H1 (cell line): ENCODE results near the gene FMO5. TPM values are rescaled to one million over a fixed set of nuclear protein-coding genes. Genes with fewer than 3 reads are reported as not detected.

Source experiments
- MAFK ChIP-seq: IDR thresholded peaks from 2 replicates; pipeline ENCODE4 v1.6.1; 2012; ENCODE audit warnings: low read depth, mild to moderate bottlenecking, improper control_type of control experiment, low read length
- polyA plus RNA-seq, 7 experiments: library from polyadenylated mRNA; depleted of rRNA in 3 of 7; stranded (reverse) in 5 of 7; unstranded in 2 of 7; fragments of >200 nt in 5 of 7; fragments of 200-250 nt in 2 of 7; gene quantifications; 1 replicate in 5 of 7; 2 replicates in 1 of 7; 4 replicates in 1 of 7; pipeline versions ENCODE4 v1.2.1 to v1.2.3, GENCODE V29; 2011 to 2013; ENCODE audit warnings: missing spikeins in 2 of 7, mixed read lengths in 2 of 7
- total RNA-seq: library from RNA; stranded (reverse); fragmentation: NEBNext Ultra II Directional; extraction: Animal tissue kit (Norgen Biotek cat#: 25700); gene quantifications from 2 replicates; pipeline ENCODE4 v1.2.1, GENCODE V29; 2021

Gene FMO5
- total and polyA plus RNA-seq, 2 of the 8 experiments (the other 6 are each of a cell fraction or from before 2014, with no cell fraction given) = 0.27 to 0.34 TPM

DNA sequence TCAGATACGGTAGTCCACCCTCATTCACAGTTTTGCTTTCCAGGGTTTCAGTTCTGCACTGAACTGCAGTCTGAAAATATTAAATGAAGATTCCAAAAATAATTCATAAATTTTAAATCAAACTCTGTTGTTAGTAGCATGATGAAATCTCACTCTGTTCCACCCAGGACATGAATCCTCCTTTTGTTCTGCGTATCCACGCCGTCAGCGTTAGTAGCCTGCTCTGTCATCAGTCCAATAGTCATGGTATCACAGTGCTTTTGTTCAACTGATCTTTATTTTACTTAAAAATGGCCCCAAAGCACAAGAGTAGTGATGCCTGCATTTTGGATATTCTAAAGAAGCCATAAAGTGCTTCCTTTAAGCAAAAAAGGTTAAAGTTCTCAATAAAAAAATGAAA, 41.2 kb upstream of the FMO5 start (continued):
- no peak for TF ChIP-seq MAFK
